RCC 7860 (cell line): ENCODE data around the gene FAT1.
"Not testable (repeated sequence)": the region's sequence is repeated elsewhere in the genome, so short reads cannot be mapped to it uniquely, and the experiment has no call there.

Experiments
- DNase-seq: peaks from one replicate; pipeline ENCODE4 v3.0.0-alpha.2; 2015; ENCODE audit warnings: low spot score
- FAIRE-seq: peaks from 2 replicates; lab custom pipeline; 2012; peaks lifted over from hg19 to GRCh38; lab: Jason Lieb, UNC

The FAT1 gene

GRCh38 chr4:186660403-186660802 lies 63.3 kb downstream of the FAT1 start:
- DNase-seq = no peak
- no peak for FAIRE-seq

GRCh38 chr4:186659935-186660334 lies 63.7 kb downstream of the FAT1 start:
- no peak for DNase-seq
- FAIRE-seq = no peak

GRCh38 chr4:186659456-186659855 lies 64.2 kb downstream of the FAT1 start:
- not testable (repeated sequence) for FAIRE-seq

GRCh38 chr4:186658657-186659056 lies 65.0 kb downstream of the FAT1 start:
- DNase-seq (no peak), FAIRE-seq (no peak)

More at GRCh38 chr4:186659456-186659855, 64.2 kb downstream of the FAT1 start:
- not testable (repeated sequence) for DNase-seq

- FAIRE-seq = no peak
- DNase-seq = no peak
These were observed 65.9 kb downstream of the FAT1 start for GRCh38 chr4:186657764-186658163.

- DNase-seq = no peak
- no peak for FAIRE-seq
These were observed 69.7 kb downstream of the FAT1 start for GRCh38 chr4:186653969-186654368.

GRCh38 chr4:186651624-186652023 lies 72.0 kb downstream of the FAT1 start:
- FAIRE-seq = no peak
- no peak for DNase-seq

GRCh38 chr4:186651181-186651603 lies 72.5 kb downstream of the FAT1 start:
- FAIRE-seq (no peak), DNase-seq (no peak)

GRCh38 chr4:186650401-186651180 lies 73.1 kb downstream of the FAT1 start:
- FAIRE-seq (no peak), DNase-seq (no peak)

GRCh38 chr4:186647821-186648220 lies 75.8 kb downstream of the FAT1 start:
- no peak for DNase-seq
- FAIRE-seq = no peak

- no peak for FAIRE-seq
- DNase-seq = peak; percentile 3
These were observed 78.9 kb downstream of the FAT1 start for GRCh38 chr4:186644737-186645261.

GRCh38 chr4:186644311-186644638 lies 79.4 kb downstream of the FAT1 start:
- DNase-seq (no peak), FAIRE-seq (no peak)

- FAIRE-seq (peak; percentile 96), DNase-seq (peak; percentile 85)
These were observed 80.0 kb downstream of the FAT1 start for GRCh38 chr4:186643501-186644310.

GRCh38 chr4:186642998-186643397 lies 80.7 kb downstream of the FAT1 start:
- no peak for DNase-seq
- FAIRE-seq = no peak

GRCh38 chr4:186642530-186642929 lies 81.1 kb downstream of the FAT1 start:
- no peak for FAIRE-seq
- DNase-seq = no peak

GRCh38 chr4:186634591-186635128 lies 89.0 kb downstream of the FAT1 start:
- FAIRE-seq = no peak

GRCh38 chr4:186633844-186634243 lies 89.8 kb downstream of the FAT1 start:
- no peak for DNase-seq
- no peak for FAIRE-seq

More at GRCh38 chr4:186634591-186635128, 89.0 kb downstream of the FAT1 start:
- no peak for DNase-seq

- DNase-seq = no peak
- FAIRE-seq = no peak
These were observed 93.5 kb downstream of the FAT1 start for GRCh38 chr4:186630128-186630527.

GRCh38 chr4:186628058-186628711 lies 95.5 kb downstream of the FAT1 start:
- FAIRE-seq = no peak
- DNase-seq = no peak

GRCh38 chr4:186627226-186627865 lies 96.3 kb downstream of the FAT1 start:
- FAIRE-seq = no peak

More at GRCh38 chr4:186627226-186627865, 96.3 kb downstream of the FAT1 start:
- DNase-seq = no peak
